Activated CD4-positive, alpha-beta T cell treated with anti-CD3 and anti-CD28 coated beads, Interleukin-2, Interleukin-6, amounts not matched to agents 100 ng/mL and 50 ng/mL, durations not matched to agents 16 hours and 8 hours (primary cell): ENCODE data around the gene ZNF320.
A peak's percentile ranks its signal among the peaks of the same experiment; 100 is the strongest.
"Not testable (repeated sequence)": the region's sequence is repeated elsewhere in the genome, so short reads cannot be mapped to it uniquely, and the experiment has no call there.

Experiments used
- DNase-seq: peaks from one replicate; pipeline ENCODE4 v3.0.0-alpha.2; 2020

Gene ZNF320

DNA sequence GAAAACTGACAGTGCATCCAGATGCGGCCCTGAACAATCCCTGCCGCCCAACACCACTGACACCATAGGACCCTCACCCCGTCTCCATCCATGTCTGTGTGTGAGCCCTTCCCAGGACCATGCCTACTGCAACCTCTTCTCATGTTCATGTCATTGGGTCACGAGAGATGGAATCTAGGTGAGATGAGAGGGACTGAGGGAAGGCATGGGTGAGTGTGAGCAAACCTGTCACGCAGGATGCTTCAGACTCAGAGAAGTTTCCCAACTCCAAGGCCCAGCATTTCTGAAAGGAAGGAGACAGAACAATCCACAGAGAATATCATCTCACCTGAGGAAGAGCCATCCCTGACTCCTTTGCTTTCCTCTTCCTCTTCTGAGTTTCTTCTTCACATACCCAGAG is 20.1 kb upstream of the ZNF320 start:
- DNase-seq = no peak

DNA sequence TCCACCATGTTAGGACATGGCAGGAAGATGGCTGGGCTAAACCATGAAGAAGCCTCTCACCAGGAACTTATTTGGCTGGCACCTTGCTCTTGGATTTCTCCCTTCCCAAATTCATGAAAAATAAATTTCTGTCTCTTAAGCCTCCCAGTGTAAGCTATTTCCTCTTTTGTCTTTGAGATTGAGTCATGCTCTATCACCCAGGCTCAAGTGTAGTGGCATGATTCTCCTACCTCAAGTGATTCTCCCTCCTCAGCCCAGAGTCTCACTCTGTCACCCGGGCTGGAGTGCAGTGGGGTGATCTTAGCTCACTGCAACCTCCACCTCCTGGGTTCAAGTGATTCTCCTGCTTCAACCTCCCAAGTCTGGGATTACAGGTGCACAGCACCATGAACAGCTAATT is 13.2 kb upstream of the ZNF320 start:
- DNase-seq = no peak

DNA sequence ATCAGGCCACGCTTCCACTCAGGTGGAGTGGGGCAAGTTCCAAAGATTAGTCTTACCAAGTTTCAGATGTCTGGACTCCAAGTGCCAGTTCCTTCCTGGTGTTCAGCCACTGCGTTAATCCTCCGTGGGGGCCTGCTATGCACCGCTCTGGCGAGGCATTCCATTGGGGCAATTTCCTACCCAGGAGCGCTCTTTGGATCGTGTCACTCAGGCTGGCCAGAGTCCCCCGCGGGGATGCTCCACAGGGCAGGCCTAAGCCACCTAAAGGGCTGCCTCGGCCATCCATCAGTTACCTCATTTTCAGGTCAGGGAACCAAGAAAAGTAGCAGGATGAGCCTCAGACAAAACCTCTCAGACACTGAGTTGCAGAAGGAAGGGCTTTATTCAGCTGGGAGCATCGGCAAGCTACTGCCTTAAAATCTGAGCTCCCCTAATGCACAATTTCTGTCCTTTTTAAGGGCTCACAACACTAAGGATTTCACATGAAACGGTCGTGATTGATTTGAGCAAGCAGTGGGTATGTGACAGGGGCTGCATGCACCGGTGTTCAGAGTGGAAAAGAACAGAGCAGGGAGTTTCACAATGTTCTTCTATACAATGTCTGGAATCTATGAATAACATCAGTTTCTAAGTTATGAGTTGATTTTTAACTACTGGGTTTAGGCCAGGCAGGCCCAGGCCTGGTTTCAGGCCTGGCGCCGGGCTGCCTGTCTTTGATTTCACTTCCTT is 6.8 kb upstream of the ZNF320 start:
- not testable (repeated sequence) for DNase-seq

DNA sequence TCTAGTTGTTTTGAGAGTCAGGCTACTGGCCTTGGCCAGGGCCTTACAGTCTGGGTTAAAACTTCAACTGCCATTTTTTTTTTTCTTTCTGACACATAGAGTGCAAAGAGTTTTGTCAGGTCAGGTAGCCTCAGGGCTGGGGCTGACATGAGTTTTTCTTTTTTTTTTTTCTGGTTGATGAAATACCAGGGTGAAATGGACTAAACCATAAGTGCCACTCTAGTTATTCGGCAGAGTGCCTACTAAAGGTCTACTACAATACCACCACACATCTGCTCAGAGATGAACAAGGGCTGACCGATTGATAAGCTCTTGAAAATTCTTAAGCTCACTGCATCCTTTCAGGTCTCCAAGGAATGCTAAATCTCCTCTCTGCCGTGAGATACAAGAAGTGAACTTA is 4.4 kb upstream of the ZNF320 start:
- DNase-seq = no peak

DNA sequence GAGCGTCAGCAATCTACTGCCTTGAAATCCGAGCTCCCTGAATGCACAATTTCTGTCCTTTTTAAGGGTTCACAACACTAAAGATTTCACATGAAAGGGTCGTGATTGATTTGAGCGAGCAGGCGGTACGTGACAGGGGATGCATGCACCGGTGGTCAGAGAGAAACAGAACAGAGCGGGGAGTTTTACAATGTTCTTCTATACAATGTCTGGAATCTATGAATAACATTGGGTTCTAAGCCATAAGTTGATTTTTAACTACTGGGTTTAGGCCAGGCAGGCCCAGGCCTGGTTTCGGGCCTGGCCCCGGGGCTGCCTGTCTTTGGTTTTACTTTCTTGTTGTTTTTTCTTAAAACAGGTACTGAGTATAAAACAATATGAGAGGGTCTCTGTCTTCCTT is 1.2 kb upstream of the ZNF320 start:
- DNase-seq = not testable (repeated sequence)

DNA sequence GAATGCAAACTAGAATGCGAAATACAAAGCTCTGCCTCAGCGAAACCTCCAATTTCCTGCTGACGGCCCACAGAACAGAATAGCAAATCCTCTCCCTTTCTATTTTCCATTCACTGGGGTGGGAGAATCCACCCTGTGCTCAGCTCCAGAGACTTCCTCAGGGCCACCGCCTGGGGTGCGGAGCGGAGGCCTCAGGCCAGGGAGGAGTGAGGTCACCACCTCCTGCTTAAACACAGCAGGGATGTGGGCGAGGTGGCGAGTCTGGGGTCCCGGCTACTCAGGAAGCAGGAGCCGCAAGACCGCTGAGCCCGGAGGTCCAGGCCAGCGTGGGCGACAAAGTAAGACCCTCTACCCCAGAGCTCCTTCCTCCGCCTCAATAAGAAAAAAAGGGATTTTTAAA is 666 bp upstream of the ZNF320 start:
- DNase-seq = no peak

DNA sequence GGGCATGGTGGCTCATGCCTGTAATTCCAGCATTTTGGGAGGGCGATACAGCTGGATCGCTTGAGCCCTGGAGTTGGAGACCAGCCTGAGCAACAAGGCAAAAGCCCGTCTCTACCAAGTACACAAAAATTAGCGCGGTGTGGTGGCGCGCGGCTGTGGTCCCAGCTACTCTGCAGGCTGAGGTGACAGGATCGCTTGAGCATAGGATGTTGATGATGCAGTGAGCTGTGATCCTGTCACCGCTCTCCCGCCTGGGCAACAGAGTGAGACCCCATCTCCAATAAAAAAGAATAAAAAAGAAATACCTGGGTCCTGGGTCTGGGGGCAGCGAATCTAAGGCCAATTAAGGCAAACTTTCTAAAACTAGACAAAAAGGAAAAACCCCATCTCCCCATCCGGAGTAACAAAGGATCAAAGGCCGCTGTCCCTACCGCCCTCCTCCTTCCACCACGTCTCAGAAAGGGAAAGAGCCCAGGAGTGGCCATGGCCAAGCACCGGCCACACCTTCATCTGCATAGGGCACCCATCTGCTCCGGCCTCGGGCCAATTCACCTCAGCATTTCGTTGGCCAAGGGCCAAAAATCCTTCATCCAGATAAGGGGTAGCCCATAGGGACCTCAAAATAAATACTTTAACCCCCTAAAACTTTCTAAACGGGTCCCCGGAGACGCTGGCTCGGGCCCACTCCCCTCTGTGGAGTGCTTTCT is 851 bp downstream of the ZNF320 start:
- peak; percentile 0 for DNase-seq

DNA sequence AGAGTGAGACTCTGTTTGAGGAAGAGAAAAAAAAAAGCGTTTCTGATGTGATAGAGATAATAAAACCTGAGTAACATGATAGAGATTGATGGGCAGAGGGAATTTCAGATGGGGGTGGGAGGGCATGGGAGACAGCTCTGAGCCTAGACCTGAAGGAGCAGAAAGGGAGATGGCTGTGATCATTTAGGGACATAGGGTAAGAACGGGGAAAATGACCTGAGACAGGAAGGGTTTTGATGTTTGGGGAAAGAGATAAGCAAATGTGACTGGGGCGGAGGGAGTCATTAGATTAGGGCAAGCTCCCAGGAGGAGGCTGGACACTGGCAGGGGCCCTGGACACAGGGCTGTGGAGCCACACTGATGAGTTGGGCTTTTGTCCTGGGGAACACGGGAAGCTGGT is 6.1 kb downstream of the ZNF320 start:
- no peak for DNase-seq

DNA sequence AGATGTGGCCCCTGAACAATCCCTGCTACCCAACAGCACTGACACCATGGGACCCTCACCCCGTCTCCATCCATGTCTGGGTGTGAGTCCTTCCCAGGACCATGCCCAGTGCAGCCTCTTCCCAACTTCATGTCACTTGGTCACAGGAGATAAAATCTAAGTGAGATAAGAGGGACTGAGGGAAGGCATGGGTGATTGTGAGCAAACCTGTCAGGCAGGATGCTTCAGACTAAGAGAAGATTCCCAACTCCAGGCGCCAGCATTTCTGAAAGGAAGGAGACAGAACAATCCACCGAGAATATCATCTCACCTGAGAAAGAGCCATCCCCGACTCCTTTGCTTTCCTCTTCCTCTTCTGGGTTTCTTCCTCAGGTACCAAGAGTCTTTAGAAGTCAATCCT is 7.5 kb downstream of the ZNF320 start:
- DNase-seq = no peak

DNA sequence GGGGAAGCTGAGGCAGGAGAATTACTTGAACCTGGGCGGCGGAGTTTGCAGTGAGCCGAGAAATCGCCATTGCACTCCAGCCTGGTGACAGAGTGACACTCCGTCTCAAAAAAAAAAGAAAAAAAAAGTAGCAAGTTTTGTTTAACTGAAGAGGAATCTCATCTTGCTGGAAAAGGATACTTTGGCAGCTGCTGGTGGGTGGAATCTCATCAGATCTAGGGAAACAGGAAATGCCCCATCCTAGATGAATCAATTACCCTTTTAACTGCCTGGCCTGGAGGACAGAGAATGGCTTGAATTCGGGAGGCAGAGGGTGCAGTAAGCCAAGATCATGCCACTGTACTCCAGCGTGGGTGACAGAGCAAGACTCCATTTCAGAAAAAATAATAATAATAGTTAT is 8.4 kb downstream of the ZNF320 start:
- DNase-seq = no peak

DNA sequence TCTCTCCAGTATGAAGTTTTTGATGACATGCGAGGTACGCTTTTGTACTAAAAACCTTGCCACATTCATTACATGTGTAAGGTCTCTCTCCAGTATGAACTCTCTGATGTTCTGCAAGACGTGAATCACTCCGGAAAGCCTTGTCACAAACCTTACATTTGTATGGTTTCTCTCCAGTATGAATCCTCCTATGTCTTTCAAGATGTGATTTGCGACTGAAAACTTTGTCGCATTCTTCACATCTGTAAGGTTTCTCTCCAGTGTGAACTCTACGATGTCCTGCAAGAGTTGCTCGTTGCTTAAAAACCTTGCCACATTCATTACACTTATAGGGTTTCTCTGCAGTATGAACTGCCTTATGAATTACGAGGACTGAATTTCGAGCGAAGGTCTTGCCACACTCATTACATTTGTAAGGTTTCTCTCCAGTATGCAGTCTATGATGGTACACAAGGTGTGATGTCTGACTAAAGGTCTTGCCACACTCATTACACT is 16.5 kb downstream of the ZNF320 start:
- no peak for DNase-seq

DNA sequence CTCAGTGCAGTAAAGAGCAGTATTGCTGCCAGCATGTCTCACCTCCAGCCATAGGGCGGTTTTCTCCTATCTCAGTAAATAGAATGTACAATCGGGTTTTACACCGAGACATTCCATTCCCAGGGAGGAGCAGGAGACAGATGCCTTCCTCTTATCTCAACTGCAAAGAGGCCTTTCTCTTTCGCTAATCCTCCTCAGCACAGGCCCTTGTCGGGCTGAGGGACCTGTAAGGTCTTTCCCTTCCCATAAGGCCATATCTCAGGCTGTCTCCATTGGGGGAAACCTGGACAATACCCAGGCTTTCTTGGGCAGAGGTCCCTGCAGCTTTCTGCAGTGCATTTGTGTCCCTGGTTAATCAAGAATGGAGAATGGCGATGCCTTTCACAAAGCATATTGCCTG is 24.4 kb downstream of the ZNF320 start:
- DNase-seq = not testable (repeated sequence)

DNA sequence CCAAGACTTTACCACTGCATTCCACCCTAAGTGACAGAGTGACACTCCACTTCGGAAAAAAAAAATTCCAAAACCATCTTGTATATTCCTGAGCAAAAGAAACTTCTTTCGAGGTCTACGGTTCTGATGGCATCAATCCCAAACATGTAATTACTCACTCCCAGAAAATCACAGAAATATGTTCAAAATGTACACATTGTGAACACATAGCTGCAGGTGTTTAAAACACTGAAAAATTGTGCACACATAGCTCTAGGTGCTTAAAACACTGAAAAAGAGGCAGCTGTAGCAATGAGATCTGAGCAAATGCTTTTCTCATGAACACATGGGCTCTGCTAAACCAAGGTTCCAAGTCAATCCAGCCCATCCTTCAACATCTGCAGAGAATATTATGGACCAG is 26.0 kb downstream of the ZNF320 start:
- DNase-seq = no peak

DNA sequence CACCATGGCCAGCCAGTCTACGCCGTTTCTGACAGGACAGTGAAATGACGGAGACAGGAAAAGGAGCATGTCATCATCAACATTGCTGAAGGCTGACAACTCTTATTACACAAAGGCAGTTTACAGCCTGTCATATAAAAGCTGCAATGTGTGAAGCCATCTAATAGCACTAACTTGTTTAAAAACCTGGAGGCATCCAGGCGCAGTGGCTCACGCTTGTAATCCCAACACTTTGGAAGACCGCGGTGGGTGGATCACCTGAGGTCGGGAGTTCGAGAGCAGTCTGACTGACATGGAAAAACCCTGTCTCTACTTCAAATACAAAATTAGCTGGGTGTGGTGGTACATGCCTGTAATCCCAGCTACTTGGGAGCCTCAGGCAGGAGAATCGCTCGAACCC is 29.4 kb downstream of the ZNF320 start:
- DNase-seq = not testable (repeated sequence)

DNA sequence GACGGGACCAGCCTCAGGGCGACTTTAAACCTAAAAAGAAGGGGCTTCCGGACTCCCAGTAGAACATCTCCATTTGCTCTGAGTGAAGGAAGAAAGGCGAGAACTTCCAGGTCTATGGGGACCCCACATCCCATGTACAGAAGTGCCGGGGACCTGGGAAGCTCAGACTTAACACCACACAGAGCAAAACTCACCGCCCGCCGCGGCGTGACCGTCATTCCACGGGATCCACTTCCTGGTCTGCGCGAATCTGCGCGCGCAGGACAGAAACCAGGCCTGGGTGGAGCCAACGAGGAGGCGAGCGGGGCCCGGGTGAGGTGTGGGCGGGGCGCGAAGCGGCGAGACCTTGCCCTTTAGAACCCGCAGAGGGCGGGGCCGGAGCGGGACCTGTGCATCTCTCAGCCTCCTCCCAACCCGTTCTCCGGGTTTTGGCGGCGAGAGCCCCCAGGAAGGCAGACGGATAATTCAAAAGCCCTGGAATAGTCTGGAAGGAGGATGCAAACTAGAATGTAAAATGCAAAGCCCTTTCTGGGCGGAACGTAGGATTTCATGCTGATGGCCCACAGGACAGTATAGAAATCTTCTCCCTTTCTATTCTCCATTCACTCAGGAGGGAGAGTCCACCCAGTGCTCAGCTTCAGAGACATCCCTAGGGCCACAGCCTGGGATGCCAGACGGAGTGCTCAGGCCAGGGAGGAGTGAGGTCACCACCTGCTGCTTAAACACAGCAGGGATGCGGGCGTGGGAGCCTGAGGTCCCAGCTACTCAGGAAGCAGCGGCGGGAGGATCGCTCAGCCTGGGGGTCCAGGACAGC is 39.9 kb downstream of the ZNF320 start, which contains the start of gene ZNF468:
Gene ZNF468, minus strand, starts transcription at position 242 of the 814 bp plus-strand sequence. CDS start 3,347 bp downstream, outside the sequence.
- peak; percentile 57 for DNase-seq

DNA sequence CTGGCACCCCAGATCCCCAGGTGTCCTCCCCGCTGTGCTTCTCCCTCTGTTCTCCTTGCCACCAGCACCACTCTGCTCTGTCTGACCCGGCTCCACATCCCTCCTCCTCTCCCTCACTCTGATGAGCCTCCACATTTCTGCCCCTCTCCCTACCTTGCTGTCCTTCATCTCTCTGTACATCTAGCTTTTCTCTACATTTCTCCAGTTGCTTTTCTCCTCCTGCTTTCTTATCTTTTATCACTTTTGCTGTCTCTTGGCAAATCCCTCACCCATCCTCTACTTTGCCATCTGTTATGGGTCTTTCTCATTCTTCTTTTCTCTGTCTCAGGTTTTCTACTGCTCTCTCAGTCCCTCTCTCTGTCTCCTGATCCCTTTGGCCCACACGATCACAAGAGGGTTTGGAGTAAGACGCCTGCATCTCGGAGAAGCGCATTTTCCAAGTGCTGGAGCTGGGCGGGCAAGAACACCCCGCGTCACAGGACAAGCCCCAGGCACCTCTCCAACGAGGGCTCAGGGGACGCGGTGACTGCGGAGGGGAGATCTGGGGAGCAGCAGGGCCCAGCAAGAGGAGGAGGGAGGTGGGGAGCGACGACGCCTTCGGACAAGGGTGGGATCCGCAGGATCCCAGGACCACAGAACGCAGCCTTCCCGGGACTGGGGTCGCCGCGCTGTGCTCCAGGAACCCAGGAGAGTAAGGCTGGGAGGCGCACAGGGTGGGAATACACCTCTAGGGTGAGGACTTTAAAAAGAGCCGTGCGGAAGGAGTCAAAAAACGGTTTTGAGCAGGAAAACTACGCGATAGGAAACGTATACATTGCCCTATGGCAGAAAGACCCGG is 40.7 kb downstream of the ZNF320 start:
- DNase-seq = not testable (repeated sequence)
